CD14-positive monocyte (primary cell): Measurements from ENCODE around the gene MAP4K3. TPM values are rescaled to one million over a fixed set of nuclear protein-coding genes. Genes with fewer than 3 reads are reported as not detected.

ENCODE experiments used
- DNase-seq, 3 donors: peaks; one replicate each; pipeline ENCODE4 v3.0.0-alpha.2; 2011 to 2022
- H2AFZ ChIP-seq: 2 replicates; pipeline ENCODE4 v1.6.0; 2012; ENCODE audit warnings: mild to moderate bottlenecking, low read depth, low read length, inconsistent platforms; ENCODE audit not compliant: insufficient read depth, poor library complexity, severe bottlenecking
- H3K27ac ChIP-seq, 2 donors: 1 replicate in 1 of 2; 2 replicates in 1 of 2; pipeline ENCODE4 v1.5.1; 2012 to 2013; ENCODE audit warnings: low read length in 2 of 2, control low read depth in 1 of 2, inconsistent platforms in 1 of 2, low read depth in 1 of 2, mild to moderate bottlenecking in 1 of 2
- H3K27me3 ChIP-seq, 2 donors: one replicate each; pipeline versions ENCODE4 v1.6.0 to v1.6.1; 2011 to 2013; ENCODE audit warnings: low read length in 2 of 2; ENCODE audit not compliant: control insufficient read depth in 2 of 2, insufficient read depth in 2 of 2
- H3K36me3 ChIP-seq, 2 donors: replicated peaks in 1 of 2; 1 replicate in 1 of 2; 2 replicates in 1 of 2; pipeline versions ENCODE4 v1.5.1 to v1.6.1; 2012 to 2013; ENCODE audit warnings: low read length in 2 of 2, control low read depth in 1 of 2, inconsistent platforms in 1 of 2, mild to moderate bottlenecking in 1 of 2; ENCODE audit not compliant: insufficient read depth in 2 of 2, control insufficient read depth in 1 of 2
- H3K4me1 ChIP-seq, 2 donors: 1 replicate in 1 of 2; 2 replicates in 1 of 2; pipeline versions ENCODE4 v1.5.1 to v1.6.1; 2012 to 2013; ENCODE audit warnings: low read length in 2 of 2, control low read depth in 1 of 2, inconsistent platforms in 1 of 2, mild to moderate bottlenecking in 1 of 2, moderate library complexity in 1 of 2; ENCODE audit not compliant: insufficient read depth in 2 of 2, control insufficient read depth in 1 of 2
- H3K4me2 ChIP-seq: replicated peaks from 2 replicates; pipeline ENCODE3; 2012; ENCODE audit warnings: low read length, moderate library complexity, mild to moderate bottlenecking; ENCODE audit not compliant: poor library complexity, severe bottlenecking; ENCODE audit errors: extremely low read depth
- H3K4me3 ChIP-seq, 3 experiments: fragments of 200-600 bp in 1 of 3; sonication (generic) in 1 of 3; replicated peaks in 1 of 3; 1 replicate in 2 of 3; 2 replicates in 1 of 3; pipeline ENCODE4 v1.5.1; 2011 to 2013; ENCODE audit warnings: low read length in 3 of 3, mild to moderate bottlenecking in 3 of 3, control low read depth in 2 of 3, low read depth in 2 of 3, inconsistent platforms in 1 of 3, moderate library complexity in 1 of 3
- H3K79me2 ChIP-seq: 2 replicates; pipeline ENCODE4 v1.6.0; 2012; ENCODE audit warnings: mild to moderate bottlenecking, control low read depth, inconsistent platforms, low read length, moderate library complexity; ENCODE audit not compliant: insufficient read depth
- H3K9ac ChIP-seq: 2 replicates; pipeline ENCODE4 v1.6.0; 2017; ENCODE audit warnings: low read length, mild to moderate bottlenecking; ENCODE audit not compliant: insufficient read depth, poor library complexity, severe bottlenecking
- H3K9me3 ChIP-seq, 2 donors: replicated peaks in 1 of 2; 1 replicate in 1 of 2; 2 replicates in 1 of 2; pipeline versions ENCODE4 v1.5.1 to v1.6.1; 2012 to 2013; ENCODE audit warnings: low read length in 2 of 2, control low read depth in 1 of 2; ENCODE audit not compliant: control insufficient read depth in 1 of 2, insufficient read depth in 1 of 2
- H4K20me1 ChIP-seq: 2 replicates; pipeline ENCODE4 v1.6.0; 2012; ENCODE audit warnings: mild to moderate bottlenecking, low read length, control low read depth, moderate library complexity; ENCODE audit not compliant: insufficient read depth
- H3K27ac Mint-ChIP-seq, 7 donors: one replicate each; pipeline ENCODE4 v1.8.0; 2020; ENCODE audit warnings: mild to moderate bottlenecking in 7 of 7, mixed read lengths in 7 of 7, moderate library complexity in 6 of 7, inconsistent platforms in 2 of 7
- H3K27me3 Mint-ChIP-seq, 3 donors: one replicate each; pipeline ENCODE4 v1.8.0; 2021 to 2022; ENCODE audit warnings: low read depth in 3 of 3, mild to moderate bottlenecking in 3 of 3, mixed read lengths in 3 of 3, moderate library complexity in 3 of 3, inconsistent platforms in 1 of 3
- H3K36me3 Mint-ChIP-seq, 2 donors: one replicate each; pipeline ENCODE4 v1.8.0; 2020; ENCODE audit warnings: mixed read lengths in 2 of 2, inconsistent platforms in 1 of 2, mild to moderate bottlenecking in 1 of 2
- H3K4me1 Mint-ChIP-seq: one replicate; pipeline ENCODE4 v1.8.0; 2020; ENCODE audit warnings: mild to moderate bottlenecking, mixed read lengths
- H3K4me3 Mint-ChIP-seq, 2 donors: one replicate each; pipeline ENCODE4 v1.8.0; 2020; ENCODE audit warnings: mild to moderate bottlenecking in 2 of 2, mixed read lengths in 2 of 2, moderate library complexity in 1 of 2
- H3K9me3 Mint-ChIP-seq, 7 donors: one replicate each; pipeline ENCODE4 v1.8.0; 2020 to 2022; ENCODE audit warnings: mixed read lengths in 7 of 7, mild to moderate bottlenecking in 6 of 7, moderate library complexity in 6 of 7, inconsistent platforms in 2 of 7
- CTCF ChIP-seq: fragments of 200-600 bp; IDR thresholded peaks from one replicate; pipeline ENCODE4 v1.8.0; 2022; ENCODE audit warnings: antibody characterized with exemption, mild to moderate bottlenecking
- WGBS: methylation state at CpG from one replicate; pipeline ENCODE4 v1.1.5; 2013; ENCODE audit warnings: missing lambda C conversion rate; ENCODE audit not compliant: insufficient coverage; 5-methylcytosine and 5-hydroxymethylcytosine counted together
- intact Hi-C, 2 donors: fragments of 100-400 bp; cut with micrococcal nuclease; formaldehyde crosslinking; loops; one replicate each; pipeline versions ENCODE4 v1.15.0 to v1.15.1; 2023
- polyA plus RNA-seq, 3 donors: library from polyadenylated mRNA; depleted of rRNA in 1 of 3; unstranded in 2 of 3; stranded (reverse) in 1 of 3; fragments of 300-500 nt in 2 of 3; fragments of >200 nt in 1 of 3; fragmentation: Illumina TruSeq in 2 of 3; gene quantifications; 1 replicate in 2 of 3; 2 replicates in 1 of 3; pipeline ENCODE4 v1.2.3, GENCODE V29; 2012 to 2021

Gene MAP4K3
- polyA plus RNA-seq, 3 donors, result 1.0 to 8.0 (median 4.0) TPM

DNA sequence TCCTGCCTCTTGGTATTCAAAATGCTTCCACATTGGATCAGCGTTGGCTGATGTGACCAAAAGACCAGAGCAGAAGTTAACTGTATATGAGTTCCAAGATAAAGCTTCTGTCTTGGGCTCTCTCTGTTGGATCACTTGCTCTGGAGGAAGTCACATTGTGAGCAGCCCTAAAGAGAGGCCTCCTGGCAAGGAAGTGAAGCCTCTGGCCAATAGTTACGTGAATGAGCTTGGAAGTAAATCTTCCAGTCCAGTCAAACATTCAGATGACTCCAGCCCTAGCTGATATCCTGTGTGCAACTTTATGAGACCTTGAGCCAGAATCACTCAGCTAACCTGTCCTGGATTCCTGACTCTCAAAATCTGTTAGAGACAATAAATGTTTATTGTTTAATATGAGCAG lies 125.6 kb downstream of the MAP4K3 start:
- H3K79me2 ChIP-seq, result no peaks in the 10 kb centered on the region
- H3K9ac ChIP-seq, result no peak overlapping the region
- no peak overlapping the region for H3K4me2 ChIP-seq
- H3K9me3 ChIP-seq, result no peaks in the 10 kb centered on the region
- H4K20me1 ChIP-seq, result no peaks in the 10 kb centered on the region
- H3K36me3 ChIP-seq, result peaks cover 0 to 23% of the 10 kb centered on the region in 2 donors
- TF ChIP-seq CTCF, result no peak
- H3K27me3 Mint-ChIP-seq, result peaks cover 0 to 1% (median 0%) of the 10 kb centered on the region in 3 donors
- no peak overlapping the region for H3K4me3 Mint-ChIP-seq
- DNase-seq, result no peak
- H3K27ac ChIP-seq, result no peak overlapping the region
- no peaks in the 10 kb centered on the region for H3K4me1 ChIP-seq
- peaks cover 0 to 2% (median 0%) of the 10 kb centered on the region in 7 donors for H3K9me3 Mint-ChIP-seq
- H3K27ac Mint-ChIP-seq, result no peak overlapping the region
- H2AFZ ChIP-seq, result no peak overlapping the region
- no peaks in the 10 kb centered on the region for H3K27me3 ChIP-seq
- 100% methylated on average over 1 of the region's 2 CpGs for WGBS
- H3K36me3 Mint-ChIP-seq, result peaks cover 26% of the 10 kb centered on the region in 2 donors
- intact Hi-C loops, result no loop called here
- no peaks in the 10 kb centered on the region for H3K4me1 Mint-ChIP-seq
- no peak overlapping the region for H3K4me3 ChIP-seq

DNA sequence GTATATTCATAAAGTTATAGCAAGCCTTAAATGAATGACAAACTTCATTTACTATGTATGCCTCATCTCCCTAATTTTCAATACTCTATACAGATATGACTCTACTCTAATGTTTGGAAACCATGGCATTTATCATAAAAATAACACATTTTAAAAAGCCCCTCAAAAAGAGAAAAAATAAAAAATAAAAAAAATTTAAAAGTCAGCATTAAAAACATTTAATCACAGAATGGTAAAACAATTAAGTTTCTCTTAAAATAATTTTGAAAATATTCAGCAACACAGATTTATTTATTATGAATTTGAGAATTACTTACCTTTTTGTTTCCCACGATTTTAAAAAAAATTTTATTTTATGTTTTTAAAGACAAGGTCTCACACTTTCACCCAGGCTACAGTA lies 128.3 kb downstream of the MAP4K3 start:
- Histone ChIP-seq H3K27ac (no peak overlapping the region), H3K27me3 (no peaks in the 10 kb centered on the region), H3K79me2 (no peaks in the 10 kb centered on the region), H3K36me3 (peaks cover 0 to 20% of the 10 kb centered on the region in 2 donors), H3K4me1 (no peaks in the 10 kb centered on the region), H4K20me1 (no peaks in the 10 kb centered on the region), H2AFZ (no peak overlapping the region), H3K9me3 (no peaks in the 10 kb centered on the region), H3K9ac (no peak overlapping the region), H3K4me2 (no peak overlapping the region), H3K4me3 (no peak overlapping the region)
- Mint-ChIP-seq H3K4me3 (no peak overlapping the region), H3K4me1 (no peaks in the 10 kb centered on the region), H3K36me3 (peaks cover 23 to 26% of the 10 kb centered on the region in 2 donors), H3K27ac (no peak overlapping the region), H3K9me3 (peaks cover 0 to 2% (median 0%) of the 10 kb centered on the region in 7 donors), H3K27me3 (peaks cover 0 to 1% (median 0%) of the 10 kb centered on the region in 3 donors)
- no peak for TF ChIP-seq CTCF
- intact Hi-C loops, result no loop called here
- WGBS, result no CpG with 5 or more reads among the region's 1 CpG
- DNase-seq, result no peak
